Stimulated activated CD8-positive, alpha-beta memory T cell treated with anti-CD3 and anti-CD28 coated beads, Interleukin-15, amount 100 ng/mL, for 4 hours (primary cell): ENCODE data around the gene FOXP4.
A peak's percentile ranks its signal among the peaks of the same experiment; 100 is the strongest.

Experiments
- DNase-seq, 2 donors: peaks; one replicate each; pipeline ENCODE4 v3.0.0-alpha.2; 2020; ENCODE audit warnings: low read depth in 2 of 2

Gene FOXP4

DNA sequence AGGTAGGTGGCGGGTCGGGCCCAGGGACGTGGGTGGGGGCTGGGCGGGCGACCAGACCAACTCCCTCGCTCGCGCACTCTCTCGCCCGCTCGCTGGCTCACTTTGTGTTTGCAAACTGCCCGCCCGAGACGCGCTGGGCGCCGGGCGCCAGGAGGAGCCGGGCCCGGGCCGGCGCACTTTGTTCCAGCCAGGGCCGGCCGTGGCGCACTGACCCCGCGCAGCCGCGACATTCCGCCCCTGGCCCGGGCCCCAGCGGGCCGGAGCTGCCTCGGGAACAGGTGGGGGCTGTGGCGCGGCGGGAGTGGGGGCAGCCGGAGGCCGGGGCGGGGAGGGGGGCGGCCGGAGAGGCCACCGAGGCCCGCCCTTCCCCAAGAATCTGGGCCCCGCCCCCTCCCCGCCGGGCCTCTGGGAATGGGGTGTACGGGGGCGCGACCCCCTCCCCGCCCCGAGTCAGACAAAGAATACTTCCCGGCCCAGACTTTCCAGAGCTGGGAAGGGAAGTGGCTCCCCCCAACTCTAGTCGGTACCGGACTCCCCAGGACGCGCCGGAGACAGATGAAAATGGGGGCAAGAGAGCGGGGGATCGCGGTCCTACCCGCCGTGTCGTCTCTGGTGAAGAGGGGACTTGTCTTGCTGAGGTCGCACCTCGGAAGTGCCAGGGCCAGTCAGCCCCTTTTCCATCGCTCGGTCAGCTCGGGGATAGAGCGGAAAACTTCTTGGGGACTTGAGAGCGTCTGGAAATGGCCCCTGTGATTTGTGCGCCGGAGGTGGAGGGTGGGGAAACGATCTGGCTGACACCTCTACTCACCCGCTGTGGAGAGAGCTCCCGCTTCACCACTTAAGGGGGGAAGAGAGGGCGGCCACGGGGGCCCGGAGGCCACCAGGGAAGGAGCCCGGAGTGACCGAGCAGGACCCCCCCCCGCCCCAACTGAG lies 951 bp downstream of the FOXP4 start:
- DNase-seq, result no peak

DNA sequence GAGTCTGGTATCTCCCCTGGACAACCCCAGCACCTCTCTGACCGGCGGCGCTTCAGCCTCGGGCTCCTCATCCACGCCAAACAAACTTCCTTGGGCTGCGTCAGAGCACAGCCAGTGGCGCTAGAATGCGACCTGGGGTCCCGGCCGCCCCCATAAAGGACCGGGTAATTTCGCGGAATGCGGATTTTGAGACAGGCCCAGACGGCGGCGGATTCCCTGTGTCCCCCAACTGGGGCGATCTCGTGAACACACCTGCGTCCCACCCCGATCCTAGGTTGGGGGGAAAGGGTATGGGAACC lies 1.6 kb downstream of the FOXP4 start:
- no peak for DNase-seq

DNA sequence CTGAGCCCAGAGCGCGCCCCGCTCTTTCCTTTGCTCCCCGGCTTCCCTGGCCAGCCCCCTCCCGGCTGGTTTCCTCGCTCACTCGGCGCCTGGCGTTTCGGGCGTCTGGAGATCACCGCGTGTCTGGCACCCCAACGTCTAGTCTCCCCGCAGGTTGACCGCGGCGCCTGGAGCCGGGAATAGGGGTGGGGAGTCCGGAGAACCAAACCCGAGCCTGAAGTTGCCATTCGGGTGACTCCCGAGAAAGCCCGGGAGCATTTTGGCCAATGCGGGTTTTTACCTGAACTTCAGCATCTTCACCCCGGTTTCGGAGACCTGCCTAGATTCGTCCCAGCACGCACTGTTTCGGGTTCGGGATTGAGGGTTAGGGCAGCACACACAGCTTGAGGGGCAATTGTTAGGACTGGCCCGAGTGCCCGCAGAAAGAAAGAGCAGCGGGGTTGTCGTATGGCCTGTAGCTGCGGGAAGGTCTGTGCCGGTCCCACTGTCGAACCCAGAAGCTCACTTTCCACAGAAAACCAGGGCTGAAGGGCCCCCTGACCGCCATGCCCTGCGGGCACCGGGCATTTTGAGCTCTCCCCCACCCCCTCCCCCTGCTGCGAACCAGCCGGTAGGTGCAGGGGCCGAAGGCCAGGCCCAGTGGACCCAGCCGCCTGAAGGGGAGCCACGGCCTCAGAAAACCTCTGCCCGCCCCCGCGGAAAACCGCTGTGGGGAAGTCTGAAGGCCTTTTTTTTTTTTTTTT lies 2.1 kb downstream of the FOXP4 start:
- DNase-seq, result no peak

DNA sequence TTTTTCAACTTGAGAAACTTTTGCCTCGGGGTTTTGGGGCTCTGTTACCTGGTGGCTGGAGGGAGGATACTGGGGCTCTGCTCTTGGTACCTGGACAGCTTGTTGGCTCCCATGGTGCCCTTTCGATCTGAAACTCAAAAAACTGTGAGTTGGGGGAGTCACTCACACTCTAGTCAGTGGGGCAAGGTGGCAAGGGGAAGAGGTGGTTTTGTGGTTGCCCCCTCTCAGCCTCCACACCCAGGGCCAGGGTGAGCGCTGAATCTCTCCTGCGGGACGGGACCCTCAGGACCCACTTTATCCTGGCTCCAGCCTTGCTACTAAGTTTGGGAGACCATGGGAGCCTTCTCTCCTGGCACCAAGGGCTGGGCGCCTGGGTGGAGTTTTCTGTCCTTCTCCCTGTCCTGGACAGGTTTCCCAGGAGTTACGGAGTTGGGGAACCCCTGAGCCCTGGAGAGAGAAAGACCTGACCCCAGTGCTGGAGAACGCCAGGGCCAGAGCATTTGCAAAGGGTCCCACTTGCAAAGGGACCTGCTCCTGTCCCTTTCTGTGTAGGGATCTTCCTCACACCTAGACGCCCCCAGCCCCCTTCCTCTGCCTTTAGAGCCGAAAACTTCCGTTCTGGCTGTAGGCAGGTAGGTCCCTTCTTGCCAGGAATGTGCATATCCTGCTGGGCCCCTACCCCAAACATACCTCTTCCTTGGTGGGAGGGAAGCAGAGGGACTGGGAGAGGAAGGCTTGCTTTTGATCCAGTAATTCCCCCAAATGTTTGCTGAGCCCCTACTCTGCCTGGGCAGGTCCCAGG lies 2.9 kb downstream of the FOXP4 start:
- DNase-seq, result no peak

DNA sequence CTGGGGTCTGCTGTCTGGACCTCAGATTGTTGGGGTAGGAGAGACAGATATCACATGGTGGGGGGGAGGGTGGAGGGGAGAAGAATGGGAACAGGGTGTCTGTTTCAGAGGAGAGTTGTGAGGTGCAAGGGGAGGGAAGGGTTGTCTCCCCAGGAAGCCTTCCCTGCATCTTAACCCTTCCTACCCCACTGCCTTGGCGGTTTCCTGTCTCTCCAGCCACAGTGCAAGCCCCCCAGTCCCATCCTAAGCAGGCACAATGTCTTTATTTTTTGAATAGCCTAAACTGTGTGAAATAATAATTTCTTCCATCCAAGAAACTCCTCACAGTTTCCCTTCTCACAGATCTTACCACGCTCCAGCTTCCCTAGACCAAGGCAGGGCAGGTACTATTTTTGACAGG lies 3.5 kb downstream of the FOXP4 start:
- no peak for DNase-seq

DNA sequence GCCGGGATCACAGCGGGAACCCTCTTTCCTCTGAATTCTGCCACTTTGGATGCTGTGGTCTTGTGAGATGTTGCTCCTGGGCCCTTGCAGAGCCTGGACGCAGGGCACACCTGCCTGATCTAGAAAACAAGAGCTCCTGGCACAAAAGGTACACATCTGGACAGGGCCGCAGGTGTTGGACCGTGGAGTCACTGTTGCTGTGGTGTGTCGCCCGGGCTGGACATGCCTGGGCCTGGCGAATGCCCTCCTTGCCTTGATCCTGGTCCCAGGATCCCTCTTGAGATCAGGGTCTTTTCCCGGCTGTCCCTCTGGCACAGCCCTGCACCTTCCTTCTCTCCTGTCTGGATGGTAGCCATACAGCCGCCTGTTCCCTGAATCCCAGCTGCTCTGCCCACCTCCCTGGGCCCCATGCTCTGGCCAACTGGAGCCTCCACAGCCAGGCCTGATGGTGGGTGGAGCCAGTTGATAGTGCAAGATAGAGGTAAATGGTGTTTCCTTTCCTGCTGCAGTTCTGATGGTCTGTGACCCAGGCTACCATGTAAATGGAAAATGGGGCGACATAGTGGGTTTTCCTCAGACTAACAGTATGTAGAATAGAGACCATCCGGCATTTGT lies 5.0 kb downstream of the FOXP4 start:
- DNase-seq, result no peak

DNA sequence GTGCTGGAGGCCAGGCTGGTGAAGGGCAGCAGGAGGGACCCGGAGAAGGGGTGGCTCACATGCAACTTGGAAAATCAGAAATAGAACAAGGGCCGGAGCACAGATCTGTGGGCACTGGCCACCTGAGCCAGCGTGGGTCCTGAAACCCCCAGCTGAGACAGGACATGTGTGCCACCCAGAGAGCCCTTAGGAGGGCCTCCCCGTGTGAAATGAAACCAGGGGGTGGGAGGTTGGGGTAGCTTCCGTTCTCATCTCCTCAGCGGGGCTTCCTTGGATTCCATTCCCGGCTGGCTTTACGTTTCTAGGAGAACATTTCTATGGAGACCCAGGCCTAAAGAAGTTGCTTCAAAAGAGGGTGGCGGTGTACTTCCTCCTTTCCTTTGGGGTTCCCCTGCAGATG lies 5.7 kb downstream of the FOXP4 start:
- DNase-seq, result no peak

DNA sequence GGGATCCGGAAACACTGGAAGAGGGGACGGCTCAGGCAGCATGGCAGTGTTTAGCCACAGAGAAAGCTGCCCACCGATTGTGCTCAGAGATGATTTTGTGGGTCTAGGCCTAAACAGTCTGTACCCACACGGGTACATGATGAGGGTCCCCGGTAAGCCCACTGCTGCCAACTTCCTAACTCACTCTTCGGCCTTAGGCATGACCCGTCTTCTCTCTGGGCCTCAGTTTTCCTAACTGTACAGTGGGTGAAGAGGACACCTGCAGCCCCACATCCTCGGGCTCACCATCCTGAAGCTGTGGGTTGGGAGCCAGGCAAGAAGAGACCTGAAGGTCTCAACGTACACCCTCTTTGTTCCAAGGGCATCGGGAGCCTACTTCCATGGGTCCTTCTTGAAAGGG lies 6.5 kb downstream of the FOXP4 start:
- no peak for DNase-seq

DNA sequence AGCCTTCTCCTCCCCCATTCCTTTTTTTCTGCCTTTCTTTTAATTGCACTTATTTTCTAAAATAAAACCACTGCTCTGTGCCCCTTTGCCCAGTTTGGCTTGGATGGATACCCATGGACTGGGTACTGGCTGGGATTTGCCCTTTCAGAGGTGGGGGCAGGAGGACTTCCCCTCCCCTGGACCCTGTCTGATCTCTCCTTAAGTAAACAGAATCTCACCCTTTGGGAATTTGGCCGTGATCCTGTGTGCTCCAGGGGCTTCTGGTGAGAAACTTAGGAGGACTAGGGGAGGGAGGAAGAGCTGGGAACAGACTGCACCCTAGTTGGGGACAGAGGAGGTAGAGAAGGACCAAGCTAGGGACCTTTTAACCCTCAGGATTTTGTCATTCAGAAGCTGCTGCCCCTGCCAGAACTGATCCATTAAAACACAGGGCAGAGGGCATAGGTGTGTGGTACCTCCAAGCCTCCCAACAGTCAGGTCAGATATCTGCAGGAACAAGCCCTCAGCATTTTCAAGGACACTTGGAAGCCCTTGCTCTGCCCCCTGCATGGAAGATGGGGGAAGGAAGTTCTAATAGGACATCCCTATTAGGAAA lies 7.3 kb downstream of the FOXP4 start:
- DNase-seq, result no peak

DNA sequence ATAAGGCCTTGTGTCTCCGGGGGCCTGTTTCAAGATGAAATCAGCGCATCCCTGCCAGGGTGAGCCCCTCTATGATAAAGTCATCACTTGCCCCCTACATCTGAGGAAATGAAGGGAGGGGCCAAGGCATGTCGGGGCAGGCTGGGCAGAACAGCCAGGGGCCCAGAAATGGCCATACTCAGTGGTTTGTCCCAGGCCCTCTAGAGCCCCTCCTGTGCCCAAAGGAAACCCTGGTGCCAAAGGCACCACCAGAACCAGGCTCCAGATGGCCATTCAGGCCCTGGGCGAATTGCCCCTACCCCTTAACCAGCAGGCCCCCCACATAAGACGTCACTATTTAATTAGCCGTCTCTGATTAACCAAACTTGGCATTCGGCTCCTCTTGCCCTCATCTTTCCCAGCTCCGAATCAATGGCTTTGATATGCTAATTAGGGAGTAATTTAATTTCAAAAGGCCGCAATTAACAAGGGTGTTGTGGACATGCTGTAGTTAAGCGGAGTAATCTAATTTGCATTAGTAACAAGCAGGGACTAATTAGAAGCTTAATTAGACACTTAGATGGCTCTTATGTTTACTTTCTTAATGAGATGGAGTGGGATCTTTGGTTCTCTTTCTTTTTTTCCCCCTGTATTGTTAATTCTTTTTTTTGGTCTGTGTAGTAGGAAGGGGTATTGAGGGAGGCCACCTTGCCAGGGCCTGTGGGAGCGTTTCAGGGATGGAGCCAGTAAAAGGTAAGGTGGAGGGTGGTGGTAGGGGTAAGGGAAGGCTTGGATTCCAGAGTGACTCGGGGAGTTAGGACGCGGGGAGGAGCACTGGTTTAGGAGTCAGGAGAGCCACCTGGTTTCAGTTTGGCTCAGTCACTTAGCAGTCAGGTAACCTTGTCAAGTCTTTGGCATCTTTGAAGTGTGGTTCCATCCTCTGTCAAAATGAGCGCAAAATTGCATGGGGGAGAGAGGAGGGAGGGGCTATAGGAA lies 9.4 kb downstream of the FOXP4 start:
- no peak for DNase-seq

DNA sequence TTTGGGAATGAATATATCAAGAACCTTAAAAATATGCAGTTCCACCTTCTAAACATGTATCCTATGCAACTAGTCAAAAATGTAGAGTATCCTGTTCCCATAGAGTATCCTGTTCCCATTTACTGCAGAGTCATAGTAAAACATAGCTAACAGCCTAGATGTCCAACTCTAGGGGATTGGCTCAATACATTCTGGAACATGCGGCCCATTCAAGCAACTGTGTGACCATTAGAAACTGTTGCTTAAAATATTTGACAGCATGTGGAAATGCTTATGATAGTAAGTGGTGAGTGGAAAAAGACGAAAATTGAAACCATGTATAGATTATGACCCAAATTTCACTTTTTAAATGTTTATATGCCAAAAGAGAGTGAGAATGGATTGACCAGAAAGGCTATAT lies 11.2 kb downstream of the FOXP4 start:
- DNase-seq, result no peak

DNA sequence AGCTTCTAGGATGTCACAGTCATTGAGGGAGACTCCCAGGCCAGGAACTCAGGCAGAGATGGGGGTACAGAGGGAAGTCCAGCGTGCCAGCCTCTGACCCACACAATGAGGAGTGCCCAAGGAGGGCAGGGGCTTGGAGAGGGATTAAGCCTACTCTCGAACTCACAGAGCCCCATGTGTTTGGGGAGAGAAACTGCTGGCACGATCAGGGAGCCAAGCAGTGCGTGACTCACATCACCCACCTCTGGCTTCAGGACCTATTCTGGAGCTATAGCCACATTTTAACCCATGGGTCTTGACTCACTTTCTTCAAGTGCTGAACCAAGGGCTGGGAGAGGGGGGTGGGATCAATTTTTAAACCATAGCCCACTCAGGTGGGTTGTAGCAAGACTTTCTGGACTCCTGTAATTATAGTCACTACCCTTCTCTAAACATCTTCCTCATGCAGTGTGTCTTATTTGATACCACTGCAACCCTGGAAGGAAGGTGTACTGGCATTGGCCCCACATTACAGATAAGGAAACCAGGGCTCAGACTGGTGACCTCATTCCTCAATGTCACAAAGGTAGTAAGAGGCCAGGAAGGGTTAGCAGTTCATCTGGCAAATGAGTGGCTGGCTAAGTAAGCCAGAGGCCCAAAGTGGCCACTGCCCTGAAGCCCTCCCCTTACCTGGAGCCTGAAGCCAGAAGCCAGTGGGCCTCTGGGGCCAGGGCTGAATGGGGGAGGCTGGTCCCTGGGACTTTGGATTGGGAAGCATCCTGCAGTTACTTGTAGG lies 12.0 kb downstream of the FOXP4 start:
- DNase-seq, result no peak

DNA sequence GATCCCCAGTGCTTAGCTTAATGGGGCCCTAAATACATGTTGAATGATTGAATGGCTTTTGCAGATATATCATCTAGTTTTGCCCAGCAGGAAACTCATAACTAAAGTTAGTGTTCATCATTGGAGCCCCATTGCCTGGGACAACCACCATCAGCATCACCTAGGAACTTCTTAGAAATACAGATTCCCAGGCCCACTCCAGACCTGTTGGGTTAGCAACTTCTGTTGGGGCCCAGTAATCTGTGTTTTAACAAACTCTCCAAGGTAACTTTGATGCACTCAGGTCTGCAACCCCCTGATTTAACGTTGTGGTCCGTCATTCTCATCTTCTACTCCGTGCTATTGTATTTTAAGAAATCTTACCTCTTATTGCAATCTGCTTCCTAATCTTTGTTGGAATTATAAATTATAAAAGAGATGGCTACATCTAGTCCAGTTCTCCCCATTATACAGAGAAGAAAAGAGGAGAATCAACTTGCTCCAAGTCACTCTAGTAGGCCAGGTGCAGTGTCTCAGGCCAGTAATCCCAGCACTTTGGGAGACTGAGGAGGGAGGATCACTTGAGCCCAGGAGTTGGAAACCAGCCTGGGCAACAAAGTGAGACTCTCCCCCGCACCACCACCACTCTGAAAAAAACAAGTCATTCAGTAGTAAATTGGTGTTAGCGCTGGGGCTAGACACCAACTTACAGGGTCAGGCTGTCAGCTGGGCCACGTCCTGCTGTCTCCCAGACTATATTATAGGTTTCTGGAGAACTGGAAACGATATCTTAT lies 13.7 kb downstream of the FOXP4 start:
- no peak for DNase-seq

DNA sequence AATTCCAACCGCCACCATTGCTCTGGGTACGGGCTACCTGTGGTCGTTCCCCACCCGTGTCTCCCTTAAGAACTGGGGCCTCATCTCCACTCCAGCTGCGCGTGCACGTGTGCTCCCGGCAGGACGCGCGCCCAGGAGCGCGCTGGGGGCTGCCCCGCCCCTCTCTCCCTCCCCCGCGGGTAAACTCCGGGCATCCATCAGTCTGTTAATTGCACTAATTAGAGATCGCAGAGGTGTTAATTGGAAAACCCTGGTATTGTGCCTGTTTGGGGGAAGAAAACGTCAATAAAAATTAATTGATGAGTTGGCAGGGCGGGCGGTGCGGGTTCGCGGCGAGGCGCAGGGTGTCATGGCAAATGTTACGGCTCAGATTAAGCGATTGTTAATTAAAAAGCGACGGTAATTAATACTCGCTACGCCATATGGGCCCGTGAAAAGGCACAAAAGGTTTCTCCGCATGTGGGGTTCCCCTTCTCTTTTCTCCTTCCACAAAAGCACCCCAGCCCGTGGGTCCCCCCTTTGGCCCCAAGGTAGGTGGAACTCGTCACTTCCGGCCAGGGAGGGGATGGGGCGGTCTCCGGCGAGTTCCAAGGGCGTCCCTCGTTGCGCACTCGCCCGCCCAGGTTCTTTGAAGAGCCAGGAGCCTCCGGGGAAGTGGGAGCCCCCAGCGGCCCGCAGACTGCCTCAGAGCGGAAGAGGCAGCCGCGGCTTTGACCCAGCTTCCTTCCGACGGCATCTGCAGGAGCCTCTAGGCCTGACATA lies 14.4 kb downstream of the FOXP4 start:
- DNase-seq, result peak; percentile 62 to 72

DNA sequence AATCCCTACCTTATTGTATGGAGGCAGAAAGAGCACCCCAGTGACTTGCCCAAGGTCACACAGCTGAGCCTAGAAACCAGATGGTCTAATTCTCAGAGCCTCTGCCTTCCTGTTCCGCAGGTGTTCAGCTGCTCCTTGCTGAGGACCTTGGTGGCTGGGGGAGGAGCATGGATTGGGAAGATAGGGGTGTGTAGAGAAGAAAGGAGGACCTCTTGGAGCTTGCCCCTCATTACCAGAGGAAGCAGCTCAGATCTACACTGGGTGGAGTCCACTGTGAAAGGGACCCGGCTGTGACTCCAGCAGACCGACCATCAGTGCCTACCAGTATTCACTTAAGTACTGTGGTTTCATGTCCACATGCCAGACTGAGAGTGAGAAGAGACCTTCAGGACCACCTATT lies 15.2 kb downstream of the FOXP4 start:
- no peak for DNase-seq

DNA sequence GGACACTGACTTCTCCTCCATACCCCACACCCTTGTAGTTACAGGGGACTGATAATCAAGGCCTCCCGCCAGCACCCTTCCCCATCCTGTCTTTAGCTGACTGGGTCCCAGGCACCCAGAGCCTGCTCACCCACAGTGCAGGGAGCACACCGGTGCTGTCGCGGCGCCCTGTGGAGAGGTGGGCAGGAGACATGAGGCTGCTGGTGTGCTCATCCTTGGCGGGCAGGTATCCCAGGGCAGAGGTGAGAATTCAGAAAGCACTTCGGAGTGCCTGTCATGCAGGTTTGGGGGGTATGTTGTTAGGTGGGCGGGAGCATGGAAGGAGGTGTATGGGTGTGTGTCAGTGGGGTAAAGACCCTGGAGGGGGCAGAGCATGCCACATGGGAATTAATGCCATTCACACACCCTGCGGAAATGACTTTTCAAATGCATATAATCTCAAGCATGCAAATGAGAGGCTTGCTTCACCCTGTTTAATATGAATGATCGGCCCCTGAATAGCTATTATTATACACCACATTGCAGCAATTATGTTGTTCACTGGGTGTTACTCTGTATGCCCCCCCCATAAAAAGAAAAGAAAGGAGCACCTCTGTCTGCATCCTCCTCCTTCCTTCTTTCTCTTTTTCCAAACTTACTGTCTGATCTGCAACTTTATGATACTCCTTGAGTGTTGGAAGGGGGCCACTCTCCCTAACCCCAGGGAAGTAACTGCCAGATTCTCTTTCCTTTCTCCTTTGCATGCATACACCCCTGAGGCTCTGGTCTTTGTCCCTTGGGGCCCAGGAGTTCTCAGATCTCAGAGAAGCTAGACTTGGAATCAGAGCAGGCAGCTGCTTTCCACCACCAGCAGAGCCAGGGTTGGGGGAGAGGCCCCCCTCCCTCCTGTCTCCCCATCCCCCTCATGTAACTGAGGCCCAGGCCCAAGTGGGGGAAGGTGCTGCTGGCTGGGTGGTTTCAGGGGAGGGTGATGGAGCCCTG lies 16.0 kb downstream of the FOXP4 start:
- no peak for DNase-seq
